K562 (cell line): ENCODE results near the gene SOX18. TPM values are rescaled to one million over a fixed set of nuclear protein-coding genes. Genes with fewer than 3 reads are reported as not detected.
A peak's percentile ranks its signal among the peaks of the same experiment; 100 is the strongest.

Experiments
- ATAC-seq: fragments of 200-7000 bp; cut with Tn5 transposase; 3 replicates; pipeline ENCODE4 v1.9.1; 2020; ENCODE audit warnings: moderate library complexity
- BruUV-seq: library from RNA; stranded (reverse); fragments of 400-500 nt; replicated peaks from 2 replicates; lab custom pipeline; 2021; lab: Mats Ljungman, UMichigan
- CTCF ChIA-PET: fragments of 300-600 bp; formaldehyde crosslinking; extraction: SDS; loops from one replicate; lab custom pipeline; 2021; ENCODE audit warnings: low intra/inter-chr PET ratio; lab: Yijun Ruan, JAX
- POLR2A ChIA-PET: fragments of 300-600, 350-650 bp; sonication (Branson Sonifier 250); formaldehyde crosslinking; extraction: SDS; loops from one replicate; lab custom pipeline; 2021; ENCODE audit warnings: antibody characterized with exemption, inconsistent platforms; lab: Yijun Ruan, JAX
- DNase-seq, 4 experiments: peaks; one replicate each; pipeline versions ENCODE4 v3.0.0 to v3.0.0-alpha.2; 2011 to 2018; ENCODE audit warnings: low spot score in 3 of 4, mixed read lengths in 3 of 4; ENCODE audit errors: extremely low read depth in 1 of 4
- FAIRE-seq: peaks from 2 replicates; lab custom pipeline; 2011; peaks lifted over from hg19 to GRCh38; lab: Jason Lieb, UNC
- H2AFZ ChIP-seq: 2 replicates; pipeline ENCODE4 v1.6.0; 2011; ENCODE audit warnings: low read depth, low read length, control low read depth, inconsistent platforms
- H3K27ac ChIP-seq: fragments of 200-600 bp; 3 replicates; pipeline ENCODE4 v1.8.0; 2011; ENCODE audit warnings: low read depth, mild to moderate bottlenecking, control low read depth, inconsistent platforms, low read length, moderate library complexity, mixed read lengths; ENCODE audit errors: extremely low read depth
- H3K27me3 ChIP-seq, 2 experiments: fragments of 300-600 bp in 1 of 2; 2 replicates in 1 of 2; 3 replicates in 1 of 2; pipeline versions ENCODE4 v1.6.0 to v1.8.0; 2011; ENCODE audit warnings: inconsistent platforms in 2 of 2, low read length in 2 of 2, mild to moderate bottlenecking in 1 of 2, mixed read lengths in 1 of 2, moderate library complexity in 1 of 2; ENCODE audit not compliant: control insufficient read depth in 2 of 2, insufficient read depth in 2 of 2
- H3K36me3 ChIP-seq: fragments of 300-600 bp; 3 replicates; pipeline ENCODE4 v1.8.0; 2011; ENCODE audit warnings: mild to moderate bottlenecking, low read length, inconsistent platforms; ENCODE audit not compliant: control insufficient read depth, insufficient read depth
- H3K4me1 ChIP-seq, 2 experiments: fragments of 200-600 bp in 1 of 2; replicated peaks in 1 of 2; 2 replicates in 1 of 2; 3 replicates in 1 of 2; pipeline versions ENCODE4 v1.5.1 to v1.8.0; 2011; ENCODE audit warnings: inconsistent platforms in 2 of 2, low read length in 2 of 2, mild to moderate bottlenecking in 1 of 2, mixed read lengths in 1 of 2, moderate library complexity in 1 of 2; ENCODE audit not compliant: control insufficient read depth in 2 of 2, insufficient read depth in 2 of 2
- H3K4me2 ChIP-seq: 2 replicates; pipeline ENCODE4 v1.6.1; 2011; ENCODE audit warnings: low read length, control low read depth, inconsistent platforms, mixed read lengths; ENCODE audit not compliant: insufficient read depth
- H3K4me3 ChIP-seq: fragments of 200-600 bp; sonication (generic), shearing (Covaris generic); 2 replicates; pipeline ENCODE4 v1.5.1; 2016; ENCODE audit warnings: control low read depth, inconsistent platforms
- H3K79me2 ChIP-seq: fragments of 200-600 bp; 3 replicates; pipeline ENCODE4 v1.8.0; 2011; ENCODE audit warnings: low read length, inconsistent platforms; ENCODE audit not compliant: control insufficient read depth, insufficient read depth
- H3K9ac ChIP-seq, 2 experiments: 2 replicates each; pipeline versions ENCODE4 v1.6.0 to v1.6.1; 2011; ENCODE audit warnings: low read depth in 2 of 2, low read length in 2 of 2, control low read depth in 1 of 2, inconsistent platforms in 1 of 2, mild to moderate bottlenecking in 1 of 2, mixed read lengths in 1 of 2; ENCODE audit not compliant: insufficient read depth in 1 of 2
- H3K9me1 ChIP-seq: one replicate; pipeline ENCODE4 v1.6.0; 2011; ENCODE audit warnings: inconsistent platforms, mild to moderate bottlenecking, low read length, moderate library complexity; ENCODE audit not compliant: control insufficient read depth, insufficient read depth
- H3K9me3 ChIP-seq: replicated peaks from 2 replicates; pipeline ENCODE4 v1.5.1; 2011; ENCODE audit warnings: low read depth, low read length, inconsistent platforms; ENCODE audit not compliant: control insufficient read depth, insufficient read depth
- H4K20me1 ChIP-seq: replicated peaks from 2 replicates; pipeline ENCODE4 v1.6.1; 2011; ENCODE audit warnings: low read length, inconsistent platforms, mixed read lengths; ENCODE audit not compliant: control insufficient read depth, insufficient read depth
- ARNT ChIP-seq, 2 experiments: fragments of 450-650 bp; IDR thresholded peaks; 2 replicates each; pipeline ENCODE4 v1.6.1; 2016; ENCODE audit warnings: mild to moderate bottlenecking in 1 of 2
- ATF3 ChIP-seq, 2 experiments: fragments of 450-650 bp in 1 of 2; sonication (generic) in 1 of 2; formaldehyde crosslinking in 1 of 2; IDR thresholded peaks in 1 of 2; conservative IDR thresholded peaks in 1 of 2; 2 replicates each; pipeline versions ENCODE4 v1.6.1 to v1.8.1; 2016 to 2023; ENCODE audit warnings: mild to moderate bottlenecking in 2 of 2, moderate library complexity in 2 of 2, inconsistent platforms in 1 of 2, missing genetic modification reagents in 1 of 2
- ATF4 ChIP-seq: fragments of 450-650 bp; formaldehyde crosslinking; IDR thresholded peaks from 2 replicates; pipeline ENCODE4 v1.4.0; 2022; ENCODE audit warnings: mild to moderate bottlenecking, moderate library complexity
- BRD9 ChIP-seq: fragments of 450-650 bp; IDR thresholded peaks from 2 replicates; pipeline ENCODE4 v1.6.1; 2018; ENCODE audit warnings: low read depth; ENCODE audit not compliant: partially characterized antibody
- EGR1 ChIP-seq: fragments of 450-650 bp; conservative IDR thresholded peaks from 2 replicates; pipeline ENCODE4 v1.6.1; 2017; ENCODE audit warnings: mild to moderate bottlenecking
- ETS2 ChIP-seq: IDR thresholded peaks from 2 replicates; pipeline ENCODE4 v1.6.1; 2016; ENCODE audit warnings: borderline replicate concordance, missing genetic modification characterization, mild to moderate bottlenecking, moderate library complexity, missing compliant biosample characterization; ENCODE audit not compliant: poor library complexity, severe bottlenecking
- POLR2G ChIP-seq: fragments of 200-400 bp; formaldehyde crosslinking; IDR thresholded peaks from 2 replicates; pipeline ENCODE4 v1.6.1; 2017; ENCODE audit warnings: low read depth, mild to moderate bottlenecking, antibody characterized with exemption, low read length, moderate library complexity
- RBFOX2 ChIP-seq: fragments of 200-400 bp; formaldehyde crosslinking; IDR thresholded peaks from 2 replicates; pipeline ENCODE4 v1.6.1; 2017; ENCODE audit warnings: low read depth, mild to moderate bottlenecking, low read length, moderate library complexity
- SMC3 ChIP-seq: conservative IDR thresholded peaks from 2 replicates; pipeline ENCODE4 v1.6.1; 2011; ENCODE audit warnings: low read depth, low read length, improper control_type of control experiment; ENCODE audit not compliant: insufficient read depth
- WGBS: fragments of 100-300 bp; shearing (Covaris generic); methylation state at CpG from one replicate; pipeline ENCODE4 v1.1.6; 2016; ENCODE audit warnings: low coverage, mixed read lengths; ENCODE audit not compliant: insufficient coverage; ENCODE audit errors: missing lambda C conversion rate; 5-methylcytosine and 5-hydroxymethylcytosine counted together
- in situ Hi-C: fragments of 300-500 bp; cut with MboI; formaldehyde crosslinking; loops from 4 replicates; pipeline ENCODE4 v1.15.0; 2018; ENCODE audit warnings: inconsistent platforms, mixed read lengths
- intact Hi-C: fragments of 100-400 bp; cut with micrococcal nuclease; formaldehyde crosslinking; loops from 2 replicates; pipeline ENCODE4 v1.14.2; 2022
- polyA plus RNA-seq, 8 experiments: library from polyadenylated mRNA; depleted of rRNA in 4 of 8; stranded (reverse) in 5 of 8; unstranded in 3 of 8; fragments of >200 nt; fragmentation: Nextera tagmentation in 2 of 8; fragmentation: Illumina TruSeq in 1 of 8; extraction: Ambion mirVana in 2 of 8; extraction: Trizol in 1 of 8; gene quantifications; 2 replicates each; pipeline versions ENCODE4 v1.2.1 to v1.2.3, GENCODE V29; 2011 to 2014; ENCODE audit warnings: inconsistent platforms in 1 of 8, missing spikeins in 1 of 8
- total RNA-seq, 7 experiments: library from RNA; depleted of rRNA in 6 of 7; stranded (reverse); fragments of >200 nt in 6 of 7; fragmentation: Illumina TruSeq in 2 of 7; extraction: Trizol in 2 of 7; gene quantifications; 2 replicates each; pipeline versions ENCODE4 v1.2.1 to v1.2.3, GENCODE V29; 2011 to 2021; ENCODE audit warnings: low replicate concordance in 1 of 7
- TF ChIP-seq, protein P1 (sequence below): fragments of 250-450 bp; sonication (Bioruptor Pico); IDR thresholded peaks from 2 replicates; pipeline ENCODE4 v1.8.0; 2021; ENCODE audit warnings: moderate library complexity, mild to moderate bottlenecking, inconsistent platforms
- TF ChIP-seq, protein P2 (sequence below): fragments of 450-650 bp; IDR thresholded peaks from 2 replicates; pipeline ENCODE4 v1.6.1; 2018; ENCODE audit not compliant: partially characterized antibody

The SOX18 gene
- total and polyA plus RNA-seq, 9 of the 15 experiments (the other 6 are each of a cell fraction or from before 2014, with no cell fraction given) = 0.15 to 19.8 (median 0.33) TPM

DNA sequence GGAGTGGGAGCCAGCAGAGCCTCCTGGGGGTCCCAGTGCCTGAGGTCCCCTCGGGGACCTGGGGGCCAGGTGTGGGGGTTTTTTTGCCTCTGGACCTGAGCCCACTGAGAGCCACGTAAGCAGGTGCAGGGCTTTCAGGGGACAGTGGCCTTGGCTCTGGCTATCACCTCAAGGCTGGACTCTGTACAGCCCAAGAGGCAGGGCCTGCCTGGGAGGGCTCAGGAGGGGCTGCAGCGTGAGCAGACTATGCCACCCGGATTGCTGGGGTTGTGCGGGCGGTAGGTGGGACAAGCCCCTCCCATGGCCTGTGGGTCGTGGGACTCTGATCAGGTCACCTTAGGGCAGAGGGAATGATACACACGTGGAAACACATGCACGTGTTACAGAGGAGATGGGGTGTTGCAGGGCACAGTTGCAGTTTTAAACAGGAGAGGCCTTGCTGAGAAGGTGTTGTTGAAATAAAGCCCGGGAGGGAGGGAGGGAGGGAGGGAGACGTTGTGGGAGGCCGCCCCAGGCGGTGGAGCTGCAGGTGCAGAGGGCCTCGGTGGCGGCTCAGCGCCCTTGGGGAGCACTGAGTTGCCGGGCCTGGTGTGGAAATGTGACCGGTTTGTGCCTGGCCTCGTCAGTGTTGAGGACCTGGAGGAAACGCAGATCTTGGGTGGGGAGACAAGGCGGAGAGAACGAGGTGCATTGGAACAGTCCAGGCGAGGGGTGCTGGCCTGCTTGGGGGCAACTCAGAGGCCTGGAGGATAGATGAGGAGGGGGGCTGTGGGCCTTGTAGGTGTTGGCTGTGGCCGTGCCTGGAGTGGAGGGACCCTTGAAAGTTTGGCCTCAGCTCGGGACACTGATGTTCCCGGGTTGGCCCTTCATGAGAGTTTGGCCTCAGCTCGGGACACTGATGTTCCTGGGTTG is 15.9 kb upstream of the SOX18 start:
- Histone ChIP-seq H3K9ac (peak overlapping the region in 1 of 2 experiments; percentile 28; a peak in 2 of 4 replicates), H3K4me1 (peaks cover 34 to 81% of the 10 kb centered on the region in 2 experiments), H3K27me3 (no peaks in the 10 kb centered on the region), H3K27ac (no peak overlapping the region), H3K9me1 (peaks cover 3% of the 10 kb centered on the region), H3K79me2 (peaks cover 4% of the 10 kb centered on the region; the same call in 2 of the 3 replicates), H3K9me3 (no peaks in the 10 kb centered on the region), H4K20me1 (no peaks in the 10 kb centered on the region), H2AFZ (no peak overlapping the region), H3K4me2 (no peak overlapping the region), H3K4me3 (no peak overlapping the region), H3K36me3 (no peaks in the 10 kb centered on the region)
- intact Hi-C loops = no loop called here
- ATAC-seq (no peak), DNase-seq (no peak), FAIRE-seq (no peak)
- POLR2A ChIA-PET = interaction anchor here (0.6 to 1.4 kb wide), 5 partner anchors 11 to 526 kb away, joined by 3 read pairs; no protein-coding TSS in a partner anchor
- no TSS peak for BruUV-seq
- CTCF ChIA-PET = no interaction called here
- in situ Hi-C loops = no loop called here
- 50% methylated on average over 17 of the region's 27 CpGs for WGBS
- TF ChIP-seq POLR2G (peak; percentile 45; the same call in 1 of the 2 replicates), RBFOX2 (no peak), ARNT (IDR thresholded peaks at IDR 0.05) (no peak), ATF3 (IDR thresholded peaks at IDR 0.05) (no peak), ATF3 (CRISPR knock-in tag; conservative IDR thresholded peaks at IDR 0.05) (no peak), ATF4 (CRISPR knock-in tag) (no peak), EGR1 (no peak), ETS2 (tag) (no peak), SMC3 (no peak), BRD9 (no peak)
- TF ChIP-seq, protein P1, sequence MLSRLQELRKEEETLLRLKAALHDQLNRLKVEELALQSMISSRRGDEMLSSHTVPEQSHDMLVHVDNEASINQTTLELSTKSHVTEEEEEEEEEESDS = no peak
- TF ChIP-seq, protein P2, sequence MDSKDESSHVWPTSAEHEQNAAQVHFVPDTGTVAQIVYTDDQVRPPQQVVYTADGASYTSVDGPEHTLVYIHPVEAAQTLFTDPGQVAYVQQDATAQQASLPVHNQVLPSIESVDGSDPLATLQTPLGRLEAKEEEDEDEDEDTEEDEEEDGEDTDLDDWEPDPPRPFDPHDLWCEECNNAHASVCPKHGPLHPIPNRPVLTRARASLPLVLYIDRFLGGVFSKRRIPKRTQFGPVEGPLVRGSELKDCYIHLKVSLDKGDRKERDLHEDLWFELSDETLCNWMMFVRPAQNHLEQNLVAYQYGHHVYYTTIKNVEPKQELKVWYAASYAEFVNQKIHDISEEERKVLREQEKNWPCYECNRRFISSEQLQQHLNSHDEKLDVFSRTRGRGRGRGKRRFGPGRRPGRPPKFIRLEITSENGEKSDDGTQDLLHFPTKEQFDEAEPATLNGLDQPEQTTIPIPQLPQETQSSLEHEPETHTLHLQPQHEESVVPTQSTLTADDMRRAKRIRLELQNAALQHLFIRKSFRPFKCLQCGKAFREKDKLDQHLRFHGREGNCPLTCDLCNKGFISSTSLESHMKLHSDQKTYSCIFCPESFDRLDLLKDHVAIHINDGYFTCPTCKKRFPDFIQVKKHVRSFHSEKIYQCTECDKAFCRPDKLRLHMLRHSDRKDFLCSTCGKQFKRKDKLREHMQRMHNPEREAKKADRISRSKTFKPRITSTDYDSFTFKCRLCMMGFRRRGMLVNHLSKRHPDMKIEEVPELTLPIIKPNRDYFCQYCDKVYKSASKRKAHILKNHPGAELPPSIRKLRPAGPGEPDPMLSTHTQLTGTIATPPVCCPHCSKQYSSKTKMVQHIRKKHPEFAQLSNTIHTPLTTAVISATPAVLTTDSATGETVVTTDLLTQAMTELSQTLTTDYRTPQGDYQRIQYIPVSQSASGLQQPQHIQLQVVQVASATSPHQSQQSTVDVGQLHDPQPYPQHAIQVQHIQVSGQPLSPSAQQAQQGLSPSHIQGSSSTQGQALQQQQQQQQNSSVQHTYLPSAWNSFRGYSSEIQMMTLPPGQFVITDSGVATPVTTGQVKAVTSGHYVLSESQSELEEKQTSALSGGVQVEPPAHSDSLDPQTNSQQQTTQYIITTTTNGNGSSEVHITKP = peak; percentile 74
